ENCODE measurements around the gene STUB1.

DNA sequence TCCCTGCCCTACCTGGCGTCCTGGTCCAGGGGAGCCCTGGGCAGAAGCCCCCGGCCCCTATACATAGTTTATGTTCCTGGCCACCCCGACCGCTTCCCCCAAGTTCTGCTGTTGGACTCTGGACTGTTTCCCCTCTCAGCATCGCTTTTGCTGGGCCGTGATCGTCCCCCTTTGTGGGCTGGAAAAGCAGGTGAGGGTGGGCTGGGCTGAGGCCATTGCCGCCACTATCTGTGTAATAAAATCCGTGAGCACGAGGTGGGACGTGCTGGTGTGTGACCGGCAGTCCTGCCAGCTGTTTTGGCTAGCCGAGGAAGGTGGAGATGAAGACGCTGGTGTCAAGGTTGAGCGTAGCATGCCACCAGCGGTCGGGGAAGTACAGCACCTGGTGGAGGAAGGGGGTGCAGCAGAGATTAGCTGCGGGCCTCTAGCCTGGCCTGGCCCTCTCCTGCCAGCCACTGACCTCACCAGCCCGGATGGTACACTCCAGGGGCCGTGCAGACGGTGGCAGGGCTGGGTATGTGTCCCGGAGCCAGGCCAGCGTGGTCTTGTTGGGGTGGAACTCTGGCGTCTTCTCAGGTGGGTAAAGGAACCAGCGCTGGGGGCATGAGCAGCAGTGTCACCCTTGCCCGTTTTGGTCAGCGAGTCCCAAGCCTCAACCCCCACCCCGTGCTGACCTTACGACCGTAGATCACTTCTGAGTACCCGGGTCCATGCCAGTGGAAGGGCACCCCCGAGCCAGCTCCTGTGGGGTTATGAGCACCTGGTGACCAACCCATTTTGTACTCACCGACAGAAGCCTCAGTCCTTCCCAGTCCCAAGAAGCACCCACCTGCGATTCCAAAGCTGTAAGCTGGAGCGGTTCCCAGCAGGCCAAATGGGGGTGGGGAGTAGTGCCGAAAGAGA, 2.5 kb downstream of the STUB1 start:
- TF ChIP-seq KDM4A (IDR thresholded peaks at IDR 0.05; ENCODE audit: low read depth, low read length, severe bottlenecking) (no peak), SP1 (IDR thresholded peaks at IDR 0.05; ENCODE audit: low read depth, low read length) (no peak), JUN (IDR thresholded peaks at IDR 0.05; ENCODE audit: low read depth, low read length) (no peak), POLR2A (IDR thresholded peaks at IDR 0.05; ENCODE audit: control extremely low read depth in 1 of 2, low read depth in 2 of 2, low read length in 2 of 2) (peak in 1 of 2 experiments; percentile 43; a peak in 1 of 3 replicates), ASH2L (IDR thresholded peaks at IDR 0.05; ENCODE audit: low read length) (no peak), JUND (IDR thresholded peaks at IDR 0.05; ENCODE audit: low read length) (no peak), TAF1 (IDR thresholded peaks at IDR 0.05; ENCODE audit: low read depth, low read length) (no peak), NANOG (IDR thresholded peaks at IDR 0.05; ENCODE audit: insufficient read depth, low read depth, low read length, poor library complexity, severe bottlenecking) (no peak), MAFK (IDR thresholded peaks at IDR 0.05; ENCODE audit: low read depth, low read length) (no peak), RBBP5 (IDR thresholded peaks at IDR 0.05; ENCODE audit: borderline replicate concordance, low read depth, low read length) (no peak), SIN3A (conservative IDR thresholded peaks at IDR 0.05 in 1 of 2, IDR thresholded peaks at IDR 0.05 in 1 of 2; ENCODE audit: low read depth in 1 of 2, low read length in 2 of 2) (no peak), CHD1 (IDR thresholded peaks at IDR 0.05; ENCODE audit: low read depth, low read length) (no peak)
- TF ChIP-seq, protein P1, sequence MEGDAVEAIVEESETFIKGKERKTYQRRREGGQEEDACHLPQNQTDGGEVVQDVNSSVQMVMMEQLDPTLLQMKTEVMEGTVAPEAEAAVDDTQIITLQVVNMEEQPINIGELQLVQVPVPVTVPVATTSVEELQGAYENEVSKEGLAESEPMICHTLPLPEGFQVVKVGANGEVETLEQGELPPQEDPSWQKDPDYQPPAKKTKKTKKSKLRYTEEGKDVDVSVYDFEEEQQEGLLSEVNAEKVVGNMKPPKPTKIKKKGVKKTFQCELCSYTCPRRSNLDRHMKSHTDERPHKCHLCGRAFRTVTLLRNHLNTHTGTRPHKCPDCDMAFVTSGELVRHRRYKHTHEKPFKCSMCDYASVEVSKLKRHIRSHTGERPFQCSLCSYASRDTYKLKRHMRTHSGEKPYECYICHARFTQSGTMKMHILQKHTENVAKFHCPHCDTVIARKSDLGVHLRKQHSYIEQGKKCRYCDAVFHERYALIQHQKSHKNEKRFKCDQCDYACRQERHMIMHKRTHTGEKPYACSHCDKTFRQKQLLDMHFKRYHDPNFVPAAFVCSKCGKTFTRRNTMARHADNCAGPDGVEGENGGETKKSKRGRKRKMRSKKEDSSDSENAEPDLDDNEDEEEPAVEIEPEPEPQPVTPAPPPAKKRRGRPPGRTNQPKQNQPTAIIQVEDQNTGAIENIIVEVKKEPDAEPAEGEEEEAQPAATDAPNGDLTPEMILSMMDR (IDR thresholded peaks at IDR 0.05; ENCODE audit: control extremely low read depth in 1 of 3, insufficient read depth in 1 of 3, low read depth in 1 of 3, low read length in 3 of 3), result no peak
